GM21390 (cell line): ENCODE results near the gene AMIGO3.

ENCODE experiments used
- ATAC-seq: cut with Tn5 transposase; IDR thresholded peaks from one replicate; pipeline ENCODE4 v1.9.1; 2021; ENCODE audit not compliant: unreplicated experiment

The AMIGO3 gene

DNA sequence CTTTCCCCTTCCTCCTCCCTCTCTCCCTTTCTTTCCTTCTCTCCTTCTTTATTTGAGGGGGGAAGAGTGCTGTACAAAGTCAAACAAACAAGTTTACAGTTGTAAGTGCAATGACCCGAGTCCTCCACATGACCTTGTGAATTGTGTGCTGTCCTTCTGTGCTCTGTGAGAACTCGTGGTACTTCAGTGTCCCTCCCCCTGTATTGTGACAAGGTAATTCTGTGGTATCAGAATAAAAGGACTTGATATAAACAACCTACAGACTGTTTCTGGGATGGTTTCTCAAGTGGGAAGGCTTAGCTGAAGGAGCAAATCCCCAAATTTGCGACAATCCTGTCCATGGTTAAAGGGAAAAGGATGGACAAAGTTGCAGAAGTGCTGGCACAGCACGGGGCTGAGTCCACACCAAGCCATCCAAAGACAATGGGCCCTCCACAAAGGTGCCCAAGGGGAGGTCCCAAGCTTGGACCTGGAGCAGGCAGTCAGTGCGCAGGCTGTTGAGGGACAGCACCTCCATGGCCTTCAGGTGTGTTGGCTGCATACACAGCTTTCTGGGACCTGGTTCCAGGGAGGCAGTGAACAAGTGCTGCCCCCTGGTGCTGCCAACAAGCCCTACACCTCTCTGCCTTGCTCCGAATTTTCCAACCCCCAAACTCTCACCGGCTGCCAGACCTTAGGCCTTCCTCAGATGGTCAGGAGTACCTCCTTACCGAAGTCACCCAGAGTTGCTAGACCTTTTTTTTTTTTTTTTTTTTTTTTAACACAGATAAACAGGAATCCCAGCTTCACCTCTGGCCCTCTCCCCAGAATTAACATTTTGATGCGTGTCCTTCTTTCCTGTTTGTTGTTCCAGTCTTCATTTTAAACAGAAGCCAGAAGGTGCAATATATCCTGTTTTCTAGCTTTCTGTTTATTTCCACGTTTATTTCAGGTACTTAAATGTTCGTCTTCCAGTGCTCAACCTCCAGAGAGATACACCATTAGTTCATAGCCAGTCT, 47.9 kb downstream of the AMIGO3 start:
- no peak for ATAC-seq

DNA sequence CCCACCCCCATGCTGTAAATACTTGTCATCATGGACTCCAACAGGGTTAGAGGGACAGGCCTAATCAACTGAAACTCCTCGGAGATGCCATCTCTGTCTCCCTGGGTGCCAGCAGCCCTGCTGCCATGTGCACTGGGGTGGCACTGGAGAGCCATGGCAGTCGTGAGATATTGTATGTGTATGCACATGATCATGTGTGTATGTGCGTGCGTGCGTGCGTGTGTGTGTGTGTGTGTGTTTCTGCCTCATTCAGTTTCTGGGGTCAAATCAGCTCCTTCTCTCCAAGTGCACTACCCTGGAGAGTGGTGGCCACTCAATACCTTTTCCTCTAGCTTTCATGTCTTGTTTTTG, 48.6 kb downstream of the AMIGO3 start:
- no peak for ATAC-seq

DNA sequence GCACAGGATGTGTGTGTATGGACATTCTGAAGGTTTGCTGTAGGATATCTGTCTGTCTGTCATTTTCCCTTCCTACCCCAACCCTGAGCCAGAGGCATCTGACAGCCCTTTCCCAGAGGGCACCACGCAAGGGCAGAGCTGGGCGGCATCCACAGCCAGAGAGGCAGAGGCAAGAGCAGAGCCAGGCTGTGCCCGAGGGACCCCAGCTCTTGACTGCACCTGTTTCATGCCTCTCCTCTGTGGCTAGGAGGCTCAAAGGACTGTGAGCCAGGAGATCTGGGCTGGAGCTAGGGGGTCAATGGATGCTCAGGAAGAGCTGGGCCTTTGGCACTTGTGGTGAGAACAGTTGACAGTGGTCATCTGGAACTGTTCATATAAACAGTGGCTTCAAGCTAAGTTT, 50.1 kb downstream of the AMIGO3 start:
- ATAC-seq: no peak

DNA sequence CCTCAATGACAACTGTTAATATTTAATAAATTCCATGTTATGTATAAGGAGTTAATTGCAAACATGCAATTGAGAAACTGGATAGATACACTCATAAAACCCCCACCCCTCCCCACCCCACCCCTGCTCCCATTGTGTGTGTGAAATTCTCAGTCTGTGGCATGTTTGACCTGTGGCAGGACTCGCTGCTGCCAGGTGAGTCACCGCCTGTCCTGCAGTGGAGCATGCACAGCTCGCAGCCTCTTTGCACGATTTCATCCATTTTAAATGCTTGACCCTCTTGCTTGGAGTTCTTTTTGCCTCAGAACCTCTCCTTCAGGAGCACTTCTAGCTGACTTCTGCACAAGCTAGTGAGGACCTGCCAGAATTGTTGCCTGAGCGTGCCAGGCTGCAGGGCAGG, 50.6 kb downstream of the AMIGO3 start:
- ATAC-seq: no peak

- no peak for ATAC-seq
These were observed 51.1 kb downstream of the AMIGO3 start for GRCh38 chr3:49668414-49668797.

DNA sequence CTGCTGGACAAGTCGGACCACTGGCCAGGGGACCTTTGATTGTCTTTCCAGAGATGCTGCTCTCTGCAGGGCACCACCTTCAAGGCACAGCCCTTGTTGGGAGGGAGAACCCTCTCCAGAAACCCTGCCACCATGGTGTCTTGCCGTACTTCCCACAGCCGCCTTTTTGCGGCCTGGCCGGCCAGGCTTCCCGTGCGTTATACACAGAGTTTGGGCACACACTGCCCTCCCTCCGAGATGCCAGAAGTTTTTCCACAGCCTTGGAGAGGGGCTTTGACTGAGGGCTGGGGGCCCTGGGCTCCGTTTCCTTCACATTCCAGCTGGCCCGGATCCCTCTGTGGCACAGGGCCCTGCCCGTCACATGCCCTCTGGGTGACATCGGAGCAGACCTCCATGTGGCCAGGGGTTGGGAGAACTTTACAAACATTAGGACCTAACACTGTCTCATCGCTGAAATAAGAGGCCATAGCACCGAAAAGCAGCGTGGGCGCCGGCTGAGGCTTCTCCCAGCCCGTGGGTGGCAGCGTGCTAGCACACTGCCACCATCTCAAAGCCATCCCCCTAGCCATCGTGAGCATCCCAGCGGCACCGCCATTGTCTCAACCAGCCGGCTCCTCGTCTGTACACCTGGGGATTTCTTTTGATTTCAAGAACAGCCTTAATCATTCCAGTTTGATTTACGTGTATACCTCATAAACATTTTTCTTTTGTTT, 51.6 kb downstream of the AMIGO3 start:
- no peak for ATAC-seq
